ENCODE data around the gene TRUB1.

TRUB1 gene

DNA sequence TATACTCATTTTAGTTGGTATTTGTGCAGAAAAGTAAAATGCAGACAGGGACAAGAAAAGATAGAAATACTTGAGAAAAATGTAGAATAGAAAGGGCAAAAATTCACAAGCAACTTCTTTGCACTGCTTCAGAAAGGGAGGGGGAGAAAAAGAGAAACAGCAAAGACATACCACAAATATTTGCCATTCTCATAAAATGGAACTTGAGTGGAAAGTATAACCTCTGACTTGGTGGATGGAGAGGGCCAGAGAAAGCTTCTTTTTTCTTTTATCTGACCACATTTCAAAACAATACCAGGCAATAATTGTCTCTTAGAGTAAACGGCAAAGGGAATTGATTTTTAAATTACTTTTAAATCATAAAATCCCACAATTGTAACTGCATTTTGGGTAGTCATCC is 35.8 kb upstream of the TRUB1 start:
- DNase-seq (ENCODE audit: extremely low read depth, low read depth) = no peak
- TF ChIP-seq, protein P1, sequence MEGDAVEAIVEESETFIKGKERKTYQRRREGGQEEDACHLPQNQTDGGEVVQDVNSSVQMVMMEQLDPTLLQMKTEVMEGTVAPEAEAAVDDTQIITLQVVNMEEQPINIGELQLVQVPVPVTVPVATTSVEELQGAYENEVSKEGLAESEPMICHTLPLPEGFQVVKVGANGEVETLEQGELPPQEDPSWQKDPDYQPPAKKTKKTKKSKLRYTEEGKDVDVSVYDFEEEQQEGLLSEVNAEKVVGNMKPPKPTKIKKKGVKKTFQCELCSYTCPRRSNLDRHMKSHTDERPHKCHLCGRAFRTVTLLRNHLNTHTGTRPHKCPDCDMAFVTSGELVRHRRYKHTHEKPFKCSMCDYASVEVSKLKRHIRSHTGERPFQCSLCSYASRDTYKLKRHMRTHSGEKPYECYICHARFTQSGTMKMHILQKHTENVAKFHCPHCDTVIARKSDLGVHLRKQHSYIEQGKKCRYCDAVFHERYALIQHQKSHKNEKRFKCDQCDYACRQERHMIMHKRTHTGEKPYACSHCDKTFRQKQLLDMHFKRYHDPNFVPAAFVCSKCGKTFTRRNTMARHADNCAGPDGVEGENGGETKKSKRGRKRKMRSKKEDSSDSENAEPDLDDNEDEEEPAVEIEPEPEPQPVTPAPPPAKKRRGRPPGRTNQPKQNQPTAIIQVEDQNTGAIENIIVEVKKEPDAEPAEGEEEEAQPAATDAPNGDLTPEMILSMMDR (IDR thresholded peaks at IDR 0.05; ENCODE audit: low read depth, low read length, missing control alignments) = no peak
- no peak overlapping the region for H3K4me3 ChIP-seq (replicated peaks; ENCODE audit: low read depth, low read length)

DNA sequence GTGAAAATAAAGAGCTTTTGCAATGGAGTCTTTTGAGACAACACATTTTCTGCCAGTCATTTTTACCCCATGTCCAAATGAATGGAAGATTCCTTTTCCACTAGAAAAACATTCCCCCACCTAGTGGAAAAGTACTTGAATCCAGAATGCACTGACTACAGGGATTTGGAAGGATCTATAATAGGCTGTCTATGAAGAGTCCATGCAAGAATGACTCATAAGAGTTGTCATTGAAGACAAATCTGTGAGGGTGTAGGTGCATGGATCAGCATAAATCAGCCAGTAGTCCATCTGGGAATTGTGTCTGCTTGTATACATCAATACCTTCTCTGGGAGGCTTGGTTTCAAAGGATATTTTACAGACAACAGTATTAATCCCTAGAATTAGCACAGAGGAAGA is 32.5 kb upstream of the TRUB1 start:
- no peak for DNase-seq (ENCODE audit: extremely low read depth, low read depth)
- TF ChIP-seq, protein P1 (IDR thresholded peaks at IDR 0.05; ENCODE audit: low read depth, low read length, missing control alignments) = no peak
- H3K4me3 ChIP-seq (replicated peaks; ENCODE audit: low read depth, low read length) = no peak overlapping the region

DNA sequence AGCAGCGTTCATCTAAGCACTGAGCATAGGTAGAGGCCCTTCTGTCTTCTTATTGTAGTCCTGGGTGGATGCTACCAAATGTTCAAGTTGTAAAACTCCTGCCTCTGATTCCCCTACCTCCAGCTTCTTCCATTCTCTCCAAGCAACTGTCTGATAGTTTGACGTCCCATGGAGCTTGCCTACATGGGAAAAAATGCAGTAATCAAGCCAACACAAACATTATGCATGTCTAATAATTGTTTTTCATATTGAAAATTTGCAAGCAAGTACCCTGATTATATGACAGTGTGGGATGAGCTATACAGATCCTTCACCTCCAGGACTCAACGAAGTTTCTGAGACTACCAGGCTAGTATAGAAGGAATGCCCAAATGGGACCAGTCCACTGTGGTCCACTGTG is 31.0 kb upstream of the TRUB1 start:
- no peak for DNase-seq (ENCODE audit: extremely low read depth, low read depth)
- H3K4me3 ChIP-seq (replicated peaks; ENCODE audit: low read depth, low read length) = no peak overlapping the region
- TF ChIP-seq, protein P1 (IDR thresholded peaks at IDR 0.05; ENCODE audit: low read depth, low read length, missing control alignments) = no peak

DNA sequence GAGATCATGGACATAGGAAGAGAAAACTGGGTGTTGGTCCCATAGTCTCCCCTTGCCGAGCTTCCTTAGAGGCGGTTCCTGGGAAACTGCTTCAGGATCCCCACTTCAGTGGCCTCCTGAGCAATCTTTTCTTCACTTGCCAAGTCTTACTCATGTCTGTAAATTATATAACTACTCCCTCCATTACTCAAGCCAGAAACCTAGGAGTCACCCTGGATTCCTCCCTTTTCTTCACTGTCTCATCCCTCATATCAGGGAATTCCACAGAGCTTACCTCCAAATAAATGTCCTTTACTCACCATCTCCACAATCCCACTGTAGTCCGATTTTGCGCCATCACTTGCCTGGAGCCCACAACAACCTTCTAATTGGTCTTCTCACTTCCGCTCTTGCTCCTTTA is 29.1 kb upstream of the TRUB1 start:
- TF ChIP-seq, protein P1 (IDR thresholded peaks at IDR 0.05; ENCODE audit: low read depth, low read length, missing control alignments) = no peak
- DNase-seq (ENCODE audit: extremely low read depth, low read depth) = no peak
- no peak overlapping the region for H3K4me3 ChIP-seq (replicated peaks; ENCODE audit: low read depth, low read length)

DNA sequence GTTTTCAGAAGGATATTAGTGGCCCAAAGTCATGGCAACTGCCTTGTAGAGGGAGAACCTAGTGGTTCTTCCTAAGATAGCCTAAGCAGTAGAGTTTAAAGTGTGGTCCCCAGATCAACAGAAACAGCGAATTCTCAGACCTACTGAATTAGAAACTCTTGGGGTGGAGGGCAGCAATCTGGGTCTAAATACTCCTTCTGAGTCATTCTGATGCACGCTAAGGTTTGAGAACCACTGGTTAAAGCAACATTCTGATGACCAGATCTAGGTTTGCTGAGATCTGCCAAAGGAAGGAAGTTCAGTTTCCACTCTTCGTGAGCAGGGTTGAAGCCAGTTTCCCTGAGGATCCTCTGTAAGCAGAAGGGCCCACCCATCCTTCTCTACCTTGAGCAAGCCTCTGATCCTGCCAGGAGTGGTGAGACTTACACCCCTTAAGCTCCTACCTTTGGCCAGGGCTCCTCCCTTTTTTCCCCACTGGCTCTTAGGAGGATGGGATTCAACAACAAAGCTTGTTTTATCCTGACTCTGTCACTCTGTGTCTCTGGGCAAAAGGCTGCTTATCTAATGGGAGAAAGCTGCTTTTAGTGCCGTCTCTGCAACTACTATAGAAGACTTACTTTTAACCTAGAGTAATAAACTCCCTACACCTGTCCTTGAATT is 26.8 kb upstream of the TRUB1 start:
- no peak overlapping the region for H3K4me3 ChIP-seq (replicated peaks; ENCODE audit: low read depth, low read length)
- DNase-seq (ENCODE audit: extremely low read depth, low read depth) = no peak
- TF ChIP-seq, protein P1 (IDR thresholded peaks at IDR 0.05; ENCODE audit: low read depth, low read length, missing control alignments) = no peak

DNA sequence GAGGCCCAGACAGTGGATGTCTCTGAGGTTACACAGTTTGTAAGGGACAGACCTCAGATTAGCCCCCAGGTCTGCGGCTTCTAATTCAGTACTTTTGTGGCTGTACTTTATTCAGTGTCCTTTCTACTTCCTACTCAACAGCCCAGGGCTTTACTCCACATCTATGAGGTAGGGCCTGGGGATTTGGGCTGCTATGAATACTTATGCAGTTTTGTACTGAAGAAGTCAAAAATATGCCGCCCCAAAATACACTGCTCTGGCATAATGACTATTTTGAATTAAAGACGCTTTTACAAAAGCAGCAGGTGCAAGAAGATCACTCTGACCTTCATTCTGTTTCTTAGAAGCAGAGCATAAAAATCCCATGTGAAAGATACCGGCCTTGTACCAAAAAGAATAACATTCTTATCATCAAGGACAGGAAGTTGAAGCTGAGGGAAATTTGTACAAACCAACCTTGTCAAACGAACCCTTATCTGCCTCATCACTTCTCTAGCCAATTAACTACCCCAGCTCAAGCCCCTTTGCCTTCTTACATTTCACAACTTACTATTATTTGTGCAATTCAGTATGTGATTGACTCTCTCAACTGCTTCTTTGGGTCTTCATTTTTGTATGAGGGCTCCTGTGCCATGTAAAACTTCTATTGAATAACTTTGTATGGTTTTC is 26.1 kb upstream of the TRUB1 start:
- TF ChIP-seq, protein P1 (IDR thresholded peaks at IDR 0.05; ENCODE audit: low read depth, low read length, missing control alignments) = no peak
- H3K4me3 ChIP-seq (replicated peaks; ENCODE audit: low read depth, low read length) = no peak overlapping the region
- no peak for DNase-seq (ENCODE audit: extremely low read depth, low read depth)
